Gastrocnemius medialis (tissue), 4 donors: Measurements from ENCODE around the gene FGFR4. TPM values are rescaled to one million over a fixed set of nuclear protein-coding genes. Genes with fewer than 3 reads are reported as not detected.

ENCODE experiments used
- ATAC-seq, 2 donors: fragments of 150-250 bp; one replicate each; pipeline ENCODE4 v1.9.1; 2016
- DNase-seq, 2 donors: peaks; one replicate each; pipeline ENCODE4 v3.0.0-alpha.2; 2019
- H3K27ac ChIP-seq, 4 donors: fragments of 200-600 bp; sonication (generic); 1 replicate in 1 of 4; 2 replicates in 3 of 4; pipeline ENCODE4 v1.5.1; 2016 to 2018; ENCODE audit warnings: mild to moderate bottlenecking in 2 of 4, moderate library complexity in 1 of 4
- H3K27me3 ChIP-seq, 3 donors: fragments of 200-600 bp; sonication (generic) in 2 of 3; 1 replicate in 1 of 3; 2 replicates in 2 of 3; pipeline versions ENCODE4 v1.5.1 to v1.6.0; 2016 to 2019; ENCODE audit warnings: mild to moderate bottlenecking in 1 of 3, moderate library complexity in 1 of 3
- H3K36me3 ChIP-seq, 2 donors: fragments of 200-600 bp; sonication (generic) in 1 of 2; one replicate each; pipeline ENCODE4 v1.5.1; 2017 to 2018
- H3K4me1 ChIP-seq, 2 donors: fragments of 200-600 bp; sonication (generic) in 1 of 2; one replicate each; pipeline ENCODE4 v1.5.1; 2016 to 2017; ENCODE audit warnings: mild to moderate bottlenecking in 2 of 2
- H3K4me3 ChIP-seq, 4 donors: fragments of 200-600 bp; sonication (generic) in 3 of 4; 1 replicate in 1 of 4; 2 replicates in 3 of 4; pipeline ENCODE4 v1.5.1; 2016 to 2019; ENCODE audit warnings: mild to moderate bottlenecking in 2 of 4
- H3K9me3 ChIP-seq, 3 donors: fragments of 200-600 bp; sonication (generic) in 2 of 3; 1 replicate in 1 of 3; 2 replicates in 2 of 3; pipeline ENCODE4 v1.5.1; 2016 to 2019
- CTCF ChIP-seq, 5 experiments: fragments of 450-650 bp in 3 of 5; fragments of 200-600 bp in 2 of 5; sonication (generic) in 2 of 5; IDR thresholded peaks in 4 of 5; conservative IDR thresholded peaks in 1 of 5; 1 replicate in 4 of 5; 2 replicates in 1 of 5; pipeline ENCODE4 v1.5.1; 2016 to 2019; ENCODE audit warnings: antibody characterized with exemption in 5 of 5, mild to moderate bottlenecking in 3 of 5, moderate library complexity in 3 of 5
- POLR2A ChIP-seq, 2 donors: fragments of 450-650 bp; IDR thresholded peaks; one replicate each; pipeline ENCODE4 v1.6.1; 2017; ENCODE audit warnings: antibody characterized with exemption in 2 of 2, mild to moderate bottlenecking in 2 of 2, moderate library complexity in 2 of 2
- in situ Hi-C, 4 donors: fragments of 200-750 bp; cut with MboI; loops; one replicate each; pipeline versions ENCODE4 v1.15.0 to v1.8.0; 2017; ENCODE audit warnings: low sequenced_read_pairs in 4 of 4
- intact Hi-C: fragments of 100-400 bp; cut with DNase I; formaldehyde crosslinking; loops from one replicate; pipeline ENCODE4 v1.15.1; 2023; ENCODE audit warnings: low total_unique reads
- total RNA-seq, 4 donors: library from RNA; depleted of rRNA; stranded (reverse); fragments of >200 nt; gene quantifications; one replicate each; pipeline versions ENCODE4 v1.1.0 to v1.2.3, GENCODE V29; 2016

FGFR4 gene
- total RNA-seq, 4 donors from 2014 or later = 0.56 to 5.0 (median 2.5) TPM

- no peaks in the 10 kb centered on the region for H3K9me3 ChIP-seq
- no peak overlapping the region for H3K27ac ChIP-seq
- no peaks in the 10 kb centered on the region for H3K36me3 ChIP-seq
- ATAC-seq (no peak), DNase-seq (no peak)
- H3K4me1 ChIP-seq = peaks cover 0 to under 1% of the 10 kb centered on the region in 2 donors
- TF ChIP-seq POLR2A (IDR thresholded peaks at IDR 0.05) = no peak
- TF ChIP-seq CTCF (IDR thresholded peaks at IDR 0.05 in 4 of 5, conservative IDR thresholded peaks at IDR 0.05 in 1 of 5) = no peak
- in situ Hi-C loops (loop anchor here in 2 of 4 donors (25.0 kb wide), 2 partner anchors 159 to 441 kb away; no protein-coding TSS in a partner anchor), intact Hi-C loops (no loop called here)
- peaks cover 11 to 19% (median 13%) of the 10 kb centered on the region in 3 donors for H3K27me3 ChIP-seq
- H3K4me3 ChIP-seq = no peak overlapping the region
Measured at GRCh38 chr5:177103523-177104253, 17.0 kb downstream of the FGFR4 start.

GRCh38 chr5:177105691-177106476 is 19.2 kb downstream of the FGFR4 start:
- peaks cover 11 to 19% (median 13%) of the 10 kb centered on the region in 3 donors for H3K27me3 ChIP-seq
- H3K36me3 ChIP-seq = no peaks in the 10 kb centered on the region
- TF ChIP-seq CTCF (IDR thresholded peaks at IDR 0.05 in 4 of 5, conservative IDR thresholded peaks at IDR 0.05 in 1 of 5) (no peak), POLR2A (IDR thresholded peaks at IDR 0.05) (no peak)
- DNase-seq = no peak
- H3K4me1 ChIP-seq = no peaks in the 10 kb centered on the region
- intact Hi-C loops = no loop called here
- H3K9me3 ChIP-seq = no peaks in the 10 kb centered on the region
- H3K4me3 ChIP-seq = no peak overlapping the region
- no peak for ATAC-seq
- in situ Hi-C loops = loop anchor here in 2 of 4 donors (25.0 kb wide), 2 partner anchors 156 to 444 kb away; no protein-coding TSS in a partner anchor
- no peak overlapping the region for H3K27ac ChIP-seq

- no peaks in the 10 kb centered on the region for H3K36me3 ChIP-seq
- no peaks in the 10 kb centered on the region for H3K9me3 ChIP-seq
- no peak overlapping the region for H3K27ac ChIP-seq
- H3K4me3 ChIP-seq = no peak overlapping the region
- TF ChIP-seq CTCF (IDR thresholded peaks at IDR 0.05 in 4 of 5, conservative IDR thresholded peaks at IDR 0.05 in 1 of 5) = no peak
- in situ Hi-C loops (loop anchor here in 2 of 4 donors (25.0 kb wide), 2 partner anchors 155 to 445 kb away; no protein-coding TSS in a partner anchor), intact Hi-C loops (no loop called here)
- no peaks in the 10 kb centered on the region for H3K4me1 ChIP-seq
- peaks cover 6 to 10% (median 10%) of the 10 kb centered on the region in 3 donors for H3K27me3 ChIP-seq
- no peak for ATAC-seq
- DNase-seq = no peak
Measured at GRCh38 chr5:177107159-177107558, 20.4 kb downstream of the FGFR4 start.

- ATAC-seq (no peak), DNase-seq (no peak)
- H3K36me3 ChIP-seq = no peaks in the 10 kb centered on the region
- H3K9me3 ChIP-seq = no peaks in the 10 kb centered on the region
- TF ChIP-seq POLR2A (IDR thresholded peaks at IDR 0.05) = no peak
- TF ChIP-seq CTCF (IDR thresholded peaks at IDR 0.05 in 4 of 5, conservative IDR thresholded peaks at IDR 0.05 in 1 of 5) = no peak
- peaks cover 0 to 6% (median 0%) of the 10 kb centered on the region in 3 donors for H3K27me3 ChIP-seq
- no peak overlapping the region for H3K4me3 ChIP-seq
- intact Hi-C loops (loop anchor here (5.0 to 10.0 kb wide), 2 partner anchors 142 to 345 kb away; no protein-coding TSS in a partner anchor), in situ Hi-C loops (loop anchor here in 2 of 4 donors (25.0 kb wide), 2 partner anchors 152 to 448 kb away; no protein-coding TSS in a partner anchor)
- peaks cover 3 to 4% of the 10 kb centered on the region in 2 donors for H3K4me1 ChIP-seq
- no peak overlapping the region for H3K27ac ChIP-seq
Measured at GRCh38 chr5:177109810-177110209, 23.1 kb downstream of the FGFR4 start.
